ENCODE results near the gene RERGL. TPM values are rescaled to one million over a fixed set of nuclear protein-coding genes. Genes with fewer than 3 reads are reported as not detected.

RERGL gene, protein sequence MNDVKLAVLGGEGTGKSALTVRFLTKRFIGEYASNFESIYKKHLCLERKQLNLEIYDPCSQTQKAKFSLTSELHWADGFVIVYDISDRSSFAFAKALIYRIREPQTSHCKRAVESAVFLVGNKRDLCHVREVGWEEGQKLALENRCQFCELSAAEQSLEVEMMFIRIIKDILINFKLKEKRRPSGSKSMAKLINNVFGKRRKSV
- total RNA-seq (2021), result 0.18 TPM in 1 of 3 replicates, not detected in the others
- Bru-seq, nascent RNA, result percentile 4 among the genes with signal in this experiment
- long read RNA-seq, experiment 1, result 0 reads
- long read RNA-seq, experiment 2, result 0 reads
- long read RNA-seq, experiment 3, result 0 reads

DNA sequence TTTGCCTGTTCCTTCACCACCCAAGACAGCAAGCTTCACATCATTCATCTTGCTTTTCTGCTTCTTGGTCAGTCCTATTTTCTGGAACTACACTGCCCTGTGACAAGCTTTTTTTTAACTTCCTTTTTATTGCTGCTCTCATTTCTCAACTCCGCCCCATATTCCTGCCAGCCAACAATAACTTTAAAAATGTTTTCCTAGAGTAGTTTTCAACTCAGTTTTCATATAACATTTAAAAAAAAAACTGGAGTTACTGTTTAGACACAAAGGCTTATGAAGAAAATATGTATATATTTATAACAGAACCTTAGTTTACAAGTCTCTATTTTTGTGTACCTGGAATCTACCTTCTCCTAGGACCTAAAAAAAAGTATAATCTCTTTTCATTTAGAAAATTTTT, at the start of gene RERGL:
TSS of gene RERGL (minus strand) at position 101 of the 400 bp plus-strand sequence. CDS start at position 48, 53 bp downstream.
- no peaks in the 10 kb centered on the region for H3K4me1 Mint-ChIP-seq
- no peaks in the 10 kb centered on the region; the same call in 1 of the 2 replicates for H3K27me3 Mint-ChIP-seq (ENCODE audit: low read depth)
- H3K27ac Mint-ChIP-seq, result no peak within 1 kb of the TSS
- H3K36me3 Mint-ChIP-seq, result peaks cover 4% of the 10 kb centered on the region; the same call in 1 of the 2 replicates
- H3K9me3 Mint-ChIP-seq, result peaks cover 37% of the 10 kb centered on the region
- ATAC-seq, result no peak
- ChIA-PET CTCF (no interaction called here), POLR2A (no interaction called here)
- no peak for TF ChIP-seq NR1H2 (CRISPR knock-in tag; IDR thresholded peaks at IDR 0.05)
- TF ChIP-seq CREB1 (CRISPR knock-in tag; IDR thresholded peaks at IDR 0.05), result no peak
- no peak for TF ChIP-seq ESRRA (CRISPR knock-in tag; IDR thresholded peaks at IDR 0.05; ENCODE audit: borderline replicate concordance)
- TF ChIP-seq ZNF138 (CRISPR knock-in tag; conservative IDR thresholded peaks at IDR 0.05), result no peak
- no peak within 1 kb of the TSS for H3K4me3 Mint-ChIP-seq
- DNase-seq (ENCODE audit: low spot score), result no peak

DNA sequence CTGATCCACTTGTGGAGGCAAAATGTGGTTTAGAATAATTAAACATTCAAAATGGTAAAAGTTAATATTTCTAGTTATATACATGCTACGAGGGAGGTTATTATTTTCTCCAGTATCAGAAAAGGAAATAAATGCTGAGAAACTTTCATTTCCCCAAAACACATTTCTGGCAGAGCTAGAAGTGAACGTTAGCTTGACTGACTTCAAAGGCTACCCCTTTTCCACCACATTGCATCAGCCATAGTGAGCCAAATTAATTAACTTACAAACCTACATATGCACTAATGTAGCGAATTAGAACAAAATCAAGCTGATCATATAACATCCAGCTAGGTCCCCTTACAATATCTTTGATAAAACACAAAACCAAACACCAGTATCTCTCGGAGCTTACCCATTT, 49.3 kb upstream of the RERGL start:
- Mint-ChIP-seq H3K9me3 (no peaks in the 10 kb centered on the region), H3K27me3 (ENCODE audit: low read depth) (no peaks in the 10 kb centered on the region), H3K27ac (no peak overlapping the region), H3K4me3 (no peak overlapping the region), H3K36me3 (no peaks in the 10 kb centered on the region), H3K4me1 (peaks cover 12% of the 10 kb centered on the region)
- no peak for DNase-seq (ENCODE audit: low spot score)
- TF ChIP-seq, protein P1, sequence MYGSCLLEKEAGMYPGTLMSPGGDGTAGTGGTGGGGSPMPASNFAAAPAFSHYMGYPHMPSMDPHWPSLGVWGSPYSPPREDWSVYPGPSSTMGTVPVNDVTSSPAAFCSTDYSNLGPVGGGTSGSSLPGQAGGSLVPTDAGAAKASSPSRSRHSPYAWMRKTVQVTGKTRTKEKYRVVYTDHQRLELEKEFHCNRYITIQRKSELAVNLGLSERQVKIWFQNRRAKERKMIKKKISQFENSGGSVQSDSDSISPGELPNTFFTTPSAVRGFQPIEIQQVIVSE (CRISPR knock-in tag; IDR thresholded peaks at IDR 0.05; ENCODE audit: borderline replicate concordance), result no peak
- TF ChIP-seq, protein P2, sequence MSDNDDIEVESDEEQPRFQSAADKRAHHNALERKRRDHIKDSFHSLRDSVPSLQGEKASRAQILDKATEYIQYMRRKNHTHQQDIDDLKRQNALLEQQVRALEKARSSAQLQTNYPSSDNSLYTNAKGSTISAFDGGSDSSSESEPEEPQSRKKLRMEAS (CRISPR knock-in tag; IDR thresholded peaks at IDR 0.05), result no peak
- TF ChIP-seq GABPB1 (CRISPR knock-in tag; IDR thresholded peaks at IDR 0.05), result no peak
- CTCF ChIA-PET, result interaction anchor here (0.6 to 3.1 kb wide), 2 partner anchors 86 to 1058 kb away, joined by 3 to 16 read pairs; no protein-coding TSS in a partner anchor
- POLR2A ChIA-PET, result no interaction called here
- ATAC-seq, result no peak

DNA sequence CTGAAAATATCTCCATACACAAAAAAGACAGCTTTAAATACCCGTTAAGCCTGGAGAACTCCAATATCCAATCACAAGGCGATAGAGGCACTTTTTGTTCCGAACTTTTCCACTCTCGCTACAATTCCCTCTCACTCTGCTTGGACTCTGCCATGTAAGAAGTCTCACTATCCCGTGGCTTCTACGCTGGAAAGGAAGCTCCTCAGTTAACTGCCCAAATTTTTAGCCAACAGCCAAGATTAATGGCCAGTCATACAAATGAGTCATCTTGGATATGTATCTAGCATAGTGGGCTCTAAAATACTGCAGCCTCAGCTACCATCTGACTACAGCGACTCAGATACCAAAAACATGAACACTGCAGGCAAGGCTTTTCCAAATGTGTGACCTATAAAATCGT, 45.5 kb upstream of the RERGL start:
- Mint-ChIP-seq H3K27ac (no peak overlapping the region; the same call in 1 of the 2 replicates), H3K9me3 (no peaks in the 10 kb centered on the region), H3K4me3 (no peak overlapping the region), H3K4me1 (peaks cover 12% of the 10 kb centered on the region), H3K36me3 (no peaks in the 10 kb centered on the region), H3K27me3 (ENCODE audit: low read depth) (no peaks in the 10 kb centered on the region)
- ChIA-PET CTCF (interaction anchor here (0.6 kb wide), 1 partner anchor 506 kb away, joined by 6 read pairs; no protein-coding TSS in a partner anchor), POLR2A (interaction anchor here (0.6 kb wide), 1 partner anchor 1217 kb away, joined by 3 read pairs; no protein-coding TSS in a partner anchor)
- DNase-seq (ENCODE audit: low spot score) (no peak), ATAC-seq (no peak)
- TF ChIP-seq, protein P3, sequence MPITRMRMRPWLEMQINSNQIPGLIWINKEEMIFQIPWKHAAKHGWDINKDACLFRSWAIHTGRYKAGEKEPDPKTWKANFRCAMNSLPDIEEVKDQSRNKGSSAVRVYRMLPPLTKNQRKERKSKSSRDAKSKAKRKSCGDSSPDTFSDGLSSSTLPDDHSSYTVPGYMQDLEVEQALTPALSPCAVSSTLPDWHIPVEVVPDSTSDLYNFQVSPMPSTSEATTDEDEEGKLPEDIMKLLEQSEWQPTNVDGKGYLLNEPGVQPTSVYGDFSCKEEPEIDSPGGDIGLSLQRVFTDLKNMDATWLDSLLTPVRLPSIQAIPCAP (CRISPR knock-in tag; IDR thresholded peaks at IDR 0.05), result no peak
- TF ChIP-seq MXD4 (CRISPR knock-in tag; IDR thresholded peaks at IDR 0.05; ENCODE audit: borderline replicate concordance) (no peak), GRHL2 (CRISPR knock-in tag; IDR thresholded peaks at IDR 0.05; ENCODE audit: insufficient replicate concordance, severe bottlenecking) (no peak), SOX15 (CRISPR knock-in tag; IDR thresholded peaks at IDR 0.05) (no peak), CBFB (CRISPR knock-in tag; IDR thresholded peaks at IDR 0.05; ENCODE audit: low read depth) (no peak)
- TF ChIP-seq, protein P4, sequence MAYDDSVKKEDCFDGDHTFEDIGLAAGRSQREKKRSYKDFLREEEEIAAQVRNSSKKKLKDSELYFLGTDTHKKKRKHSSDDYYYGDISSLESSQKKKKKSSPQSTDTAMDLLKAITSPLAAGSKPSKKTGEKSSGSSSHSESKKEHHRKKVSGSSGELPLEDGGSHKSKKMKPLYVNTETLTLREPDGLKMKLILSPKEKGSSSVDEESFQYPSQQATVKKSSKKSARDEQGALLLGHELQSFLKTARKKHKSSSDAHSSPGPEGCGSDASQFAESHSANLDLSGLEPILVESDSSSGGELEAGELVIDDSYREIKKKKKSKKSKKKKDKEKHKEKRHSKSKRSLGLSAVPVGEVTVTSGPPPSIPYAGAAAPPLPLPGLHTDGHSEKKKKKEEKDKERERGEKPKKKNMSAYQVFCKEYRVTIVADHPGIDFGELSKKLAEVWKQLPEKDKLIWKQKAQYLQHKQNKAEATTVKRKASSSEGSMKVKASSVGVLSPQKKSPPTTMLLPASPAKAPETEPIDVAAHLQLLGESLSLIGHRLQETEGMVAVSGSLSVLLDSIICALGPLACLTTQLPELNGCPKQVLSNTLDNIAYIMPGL (CRISPR knock-in tag; IDR thresholded peaks at IDR 0.05), result no peak
- TF ChIP-seq, protein P5, sequence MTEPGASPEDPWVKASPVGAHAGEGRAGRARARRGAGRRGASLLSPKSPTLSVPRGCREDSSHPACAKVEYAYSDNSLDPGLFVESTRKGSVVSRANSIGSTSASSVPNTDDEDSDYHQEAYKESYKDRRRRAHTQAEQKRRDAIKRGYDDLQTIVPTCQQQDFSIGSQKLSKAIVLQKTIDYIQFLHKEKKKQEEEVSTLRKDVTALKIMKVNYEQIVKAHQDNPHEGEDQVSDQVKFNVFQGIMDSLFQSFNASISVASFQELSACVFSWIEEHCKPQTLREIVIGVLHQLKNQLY (CRISPR knock-in tag; IDR thresholded peaks at IDR 0.05), result no peak

All from WTC11 (cell line).